Activated naive CD4-positive, alpha-beta T cell treated with anti-CD3 and anti-CD28 coated beads, Interleukin-2, amount 50 U/mL, for 72 hours (primary cell): ENCODE measurements around the gene ZMYND11. TPM values are rescaled to one million over a fixed set of nuclear protein-coding genes. Genes with fewer than 3 reads are reported as not detected.
A peak's percentile ranks its signal among the peaks of the same experiment; 100 is the strongest.

Experiments
- ATAC-seq, 2 donors: fragments of 150-1000 bp; cut with Tn5 transposase; 2 replicates each; pipeline ENCODE4 v1.10.0; 2021; ENCODE audit warnings: mild to moderate bottlenecking in 2 of 2, moderate library complexity in 2 of 2
- DNase-seq, 2 donors: peaks; one replicate each; pipeline ENCODE4 v3.0.0; 2021 to 2022; ENCODE audit warnings: low spot score in 2 of 2
- H3K27ac Mint-ChIP-seq, 2 donors: one replicate each; pipeline ENCODE4 v1.8.0; 2022; ENCODE audit warnings: mild to moderate bottlenecking in 2 of 2, mixed read lengths in 2 of 2
- H3K36me3 Mint-ChIP-seq, 2 donors: one replicate each; pipeline ENCODE4 v1.8.0; 2022; ENCODE audit warnings: mixed read lengths in 2 of 2
- H3K9me3 Mint-ChIP-seq, 2 donors: one replicate each; pipeline ENCODE4 v1.8.0; 2022; ENCODE audit warnings: mixed read lengths in 2 of 2
- total RNA-seq, 2 donors: library from RNA; stranded (reverse); gene quantifications; one replicate each; pipeline ENCODE4 v1.2.3, GENCODE V29; 2022

Gene ZMYND11
- total RNA-seq, result 10 to 100 TPM in 1 of 2 donors, 1 to 10 TPM in 1; 6.0 to 14.8 TPM

DNA sequence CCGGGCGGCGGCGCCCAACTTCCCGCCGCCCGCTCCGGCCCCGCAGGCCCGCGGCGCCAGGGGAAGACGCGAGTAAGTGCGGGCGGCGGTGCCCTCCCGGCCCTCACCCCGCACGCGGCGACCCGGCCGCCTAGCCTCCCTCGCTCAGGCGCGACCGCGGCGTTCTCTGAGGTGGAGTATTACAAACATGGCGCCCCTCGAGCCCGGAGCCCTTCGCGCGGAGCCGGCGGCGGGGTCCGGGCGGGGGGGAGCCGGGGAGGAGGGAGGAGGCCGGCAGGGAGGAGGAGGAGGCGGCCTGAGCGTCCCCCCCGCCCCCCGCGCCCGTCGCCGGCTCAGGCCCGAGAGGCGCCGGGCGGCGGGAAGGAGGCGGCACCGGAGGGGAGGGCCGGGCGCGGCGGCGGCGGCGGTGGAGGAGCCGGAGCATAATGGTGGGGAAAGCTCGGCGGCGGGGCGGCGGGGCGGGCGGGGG lies at the start of gene ZMYND11:
Gene ZMYND11, plus strand, starts transcription at position 324 of the 469 bp plus-strand sequence. CDS start 44,558 bp downstream, outside the sequence.
- DNase-seq (peak in 1 of 2 donors; percentile 62), ATAC-seq (peak; percentile 52 to 53)
- Mint-ChIP-seq H3K36me3 (peaks cover 0 to 5% of the 10 kb centered on the region in 2 donors), H3K9me3 (no peaks in the 10 kb centered on the region), H3K27ac (peak within 1 kb of the TSS; percentile 88 to 95)

DNA sequence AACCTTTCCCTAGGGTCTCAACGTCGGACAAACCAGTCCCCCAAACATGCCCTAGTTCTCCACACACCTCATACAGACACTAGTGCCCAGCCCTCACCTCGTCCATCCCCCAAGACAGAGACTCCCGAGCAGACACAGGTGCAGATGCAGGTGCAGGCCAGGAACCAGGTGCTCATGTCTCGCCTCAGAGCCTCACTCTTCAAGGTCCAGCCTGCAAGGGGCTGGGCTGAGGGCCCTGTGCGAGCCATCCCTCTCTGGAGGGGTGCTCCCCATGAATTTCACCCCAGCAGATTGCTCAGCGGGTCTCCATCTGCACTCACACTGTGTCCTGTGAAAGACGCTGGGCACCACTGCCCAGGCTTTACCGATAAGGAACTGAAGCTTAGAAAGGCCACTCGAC lies 49.2 kb upstream of the ZMYND11 start:
- Mint-ChIP-seq H3K27ac (peak overlapping the region in 1 of 2 donors; percentile 31), H3K36me3 (no peaks in the 10 kb centered on the region), H3K9me3 (no peaks in the 10 kb centered on the region)
- ATAC-seq, result no peak
- no peak for DNase-seq

DNA sequence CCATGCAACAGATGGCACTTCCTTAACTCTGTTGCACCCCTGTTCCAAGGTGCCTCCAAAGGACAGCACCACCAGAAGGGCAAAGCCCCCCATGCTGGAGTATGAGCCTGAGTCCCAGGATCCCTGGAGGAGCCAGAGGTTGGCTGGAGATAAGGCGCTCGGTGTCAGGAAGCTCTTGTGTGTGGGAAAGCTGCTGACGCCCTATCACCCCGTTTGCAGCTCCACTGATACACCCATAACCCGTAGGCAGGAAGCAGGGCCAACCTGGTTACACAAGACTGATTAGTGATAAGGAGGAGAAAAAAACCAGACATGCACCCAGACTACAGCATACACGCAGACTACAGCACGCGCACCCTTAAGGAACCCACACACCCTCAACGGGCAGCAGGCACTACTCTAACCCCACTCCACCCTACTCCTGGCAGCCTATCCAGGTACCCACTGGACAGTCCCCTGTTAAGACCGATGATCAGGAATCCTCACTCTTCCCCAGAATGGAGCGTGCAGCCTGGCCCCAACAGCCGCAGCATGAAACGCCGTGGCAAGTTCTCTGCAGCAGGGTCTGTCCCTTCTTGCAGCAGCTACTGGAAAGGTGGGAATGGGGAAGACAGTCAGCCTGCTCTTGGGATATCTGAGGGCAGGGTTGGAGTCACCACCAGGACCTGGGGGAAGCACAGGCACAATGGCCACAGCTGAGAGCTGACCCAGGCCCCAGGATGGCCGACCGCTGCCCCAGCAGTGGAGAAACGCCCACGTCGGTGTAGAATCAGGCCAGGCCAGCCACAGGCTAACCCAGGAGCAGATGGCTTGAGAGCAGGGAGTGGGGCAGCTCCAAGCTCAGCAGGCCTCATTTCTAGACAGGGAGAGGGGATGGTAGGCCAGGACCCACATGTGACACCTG lies 47.8 kb upstream of the ZMYND11 start:
- Mint-ChIP-seq H3K27ac (no peak overlapping the region), H3K36me3 (no peaks in the 10 kb centered on the region), H3K9me3 (no peaks in the 10 kb centered on the region)
- ATAC-seq, result no peak
- no peak for DNase-seq

DNA sequence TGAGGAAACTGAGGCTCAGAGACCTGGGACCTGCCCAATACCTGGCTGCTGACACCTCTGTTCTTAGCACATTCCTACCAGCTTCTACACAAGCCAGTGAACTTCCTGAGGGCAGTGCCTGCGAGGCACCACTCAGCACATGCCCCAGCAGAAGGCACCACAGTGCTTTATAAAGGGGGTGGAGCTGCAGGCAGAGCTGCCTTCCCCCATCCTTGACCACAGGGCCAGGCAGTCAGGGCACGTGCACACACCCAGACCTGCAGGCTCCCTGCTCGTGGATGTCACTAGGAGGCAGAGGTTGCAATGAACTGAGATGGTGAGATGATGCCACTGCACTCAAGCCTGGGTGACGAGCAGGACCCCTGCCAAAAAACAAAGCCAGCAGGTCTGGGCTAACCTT lies 47.0 kb upstream of the ZMYND11 start:
- no peak for ATAC-seq

DNA sequence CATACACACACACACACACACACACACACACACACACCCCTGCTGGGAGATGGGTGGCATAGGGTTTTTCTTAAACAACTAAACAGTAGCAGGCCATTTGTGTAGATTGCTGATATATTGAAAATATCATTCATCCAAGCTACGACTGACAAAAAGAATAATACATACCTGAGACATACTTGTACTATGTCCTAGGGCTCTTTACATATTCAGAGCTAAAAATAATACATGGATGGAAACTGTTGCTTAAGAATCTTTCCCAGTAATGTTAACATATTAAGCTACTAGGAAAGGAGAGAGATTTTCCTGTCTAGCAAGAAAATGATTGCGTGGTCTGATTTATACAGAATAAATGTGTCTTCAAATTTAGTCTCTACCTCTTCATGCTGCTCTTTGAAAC lies 46.0 kb upstream of the ZMYND11 start:
- ATAC-seq (no peak), DNase-seq (no peak)
- Mint-ChIP-seq H3K9me3 (peaks cover 0 to 2% of the 10 kb centered on the region in 2 donors), H3K27ac (no peak overlapping the region), H3K36me3 (peaks cover under 1% of the 10 kb centered on the region in 2 donors)

More for the DNA sequence above, 47.0 kb upstream of the ZMYND11 start:
- Mint-ChIP-seq H3K27ac (no peak overlapping the region), H3K36me3 (no peaks in the 10 kb centered on the region), H3K9me3 (peaks cover 0 to 2% of the 10 kb centered on the region in 2 donors)
- no peak for DNase-seq

DNA sequence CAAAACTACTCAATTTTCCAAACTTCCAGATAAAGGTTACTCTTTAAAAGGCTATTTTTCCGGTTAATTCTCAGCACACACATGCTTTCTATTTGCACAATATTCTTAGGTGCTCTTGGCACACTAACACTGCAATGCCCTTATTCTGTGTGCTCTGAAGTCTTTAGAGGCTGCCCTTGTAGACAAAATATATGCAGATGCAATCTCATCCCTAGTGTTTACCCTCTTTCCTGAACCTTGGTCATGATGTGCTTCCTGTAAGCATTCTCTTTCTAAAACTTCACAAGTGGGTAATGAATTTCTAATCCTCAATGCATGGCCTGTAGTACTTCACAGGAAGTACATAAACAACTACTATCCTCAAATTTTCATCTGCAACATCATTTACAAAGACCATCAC lies 45.1 kb upstream of the ZMYND11 start:
- no peak for ATAC-seq
- peaks cover 8% of the 10 kb centered on the region in 2 donors for H3K9me3 Mint-ChIP-seq
- H3K36me3 Mint-ChIP-seq, result peaks cover 8 to 9% of the 10 kb centered on the region in 2 donors
- DNase-seq, result no peak
- no peak overlapping the region for H3K27ac Mint-ChIP-seq

DNA sequence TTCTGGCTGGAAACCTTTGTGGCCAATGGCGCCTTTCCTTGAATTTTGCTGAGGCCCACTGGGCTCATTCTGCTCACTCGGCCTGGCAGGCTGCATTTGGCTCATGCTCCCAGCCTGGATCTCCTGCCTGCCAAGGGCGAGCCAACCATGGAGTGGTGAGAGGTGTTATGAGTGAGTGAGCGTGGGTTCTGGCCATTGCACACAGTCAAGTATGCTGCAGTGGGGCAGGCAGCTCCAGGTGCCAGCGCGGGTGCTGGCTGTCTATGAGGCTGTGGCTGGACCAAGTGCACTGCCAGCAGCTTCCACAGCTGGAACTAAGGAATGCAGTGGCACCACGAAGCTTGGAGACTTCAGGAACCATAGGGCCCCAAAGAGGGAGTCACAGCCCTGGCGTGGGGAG lies 43.9 kb upstream of the ZMYND11 start:
- DNase-seq (no peak), ATAC-seq (no peak)
- peaks cover 8% of the 10 kb centered on the region in 2 donors for H3K9me3 Mint-ChIP-seq
- peaks cover 9 to 15% of the 10 kb centered on the region in 2 donors for H3K36me3 Mint-ChIP-seq
- no peak overlapping the region for H3K27ac Mint-ChIP-seq

DNA sequence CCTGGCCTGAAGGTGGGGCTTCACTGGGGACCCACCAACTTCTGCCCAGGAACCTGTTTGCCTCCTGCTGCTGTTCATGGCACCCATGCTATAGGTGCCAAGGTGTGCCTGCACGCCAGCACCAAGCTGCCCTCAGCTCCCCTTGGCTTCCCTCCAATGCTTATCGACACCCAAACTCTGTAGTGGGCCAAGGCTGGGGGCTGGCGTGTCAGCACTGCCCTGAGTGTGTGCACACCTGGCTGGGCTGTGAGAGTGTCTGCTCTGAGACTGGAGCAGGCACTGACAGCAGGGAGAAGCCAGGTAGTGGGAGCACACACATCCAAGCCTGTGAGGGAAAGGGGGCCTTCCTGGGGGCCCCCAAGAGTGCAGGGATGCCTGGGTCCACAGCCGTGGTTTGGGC lies 43.1 kb upstream of the ZMYND11 start:
- ATAC-seq (no peak), DNase-seq (no peak)
- H3K36me3 Mint-ChIP-seq, result peaks cover 17 to 24% of the 10 kb centered on the region in 2 donors
- H3K9me3 Mint-ChIP-seq, result peaks cover 13% of the 10 kb centered on the region in 2 donors
- H3K27ac Mint-ChIP-seq, result no peak overlapping the region

DNA sequence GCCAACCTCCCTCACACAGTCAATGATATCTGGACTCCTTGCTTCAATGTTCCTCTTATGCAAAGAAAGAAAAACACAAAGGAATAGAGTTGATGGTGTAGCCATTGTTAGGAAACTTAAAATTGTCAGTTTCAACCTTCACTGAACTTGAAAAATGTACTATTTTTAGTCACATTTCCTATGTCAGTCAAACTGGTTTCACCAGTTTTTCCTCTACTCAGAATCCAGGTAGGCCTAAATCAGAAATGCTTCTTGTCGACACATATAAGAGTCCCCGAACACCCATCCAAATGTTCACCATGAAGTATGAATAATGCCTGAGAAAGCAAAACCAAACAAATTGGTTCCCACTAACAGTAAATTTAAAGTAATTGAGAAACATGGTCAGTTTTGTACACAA lies 42.4 kb upstream of the ZMYND11 start:
- H3K27ac Mint-ChIP-seq, result no peak overlapping the region
- no peak for DNase-seq
- ATAC-seq, result no peak
- peaks cover 17 to 18% of the 10 kb centered on the region in 2 donors for H3K9me3 Mint-ChIP-seq
- H3K36me3 Mint-ChIP-seq, result peaks cover 21 to 27% of the 10 kb centered on the region in 2 donors

DNA sequence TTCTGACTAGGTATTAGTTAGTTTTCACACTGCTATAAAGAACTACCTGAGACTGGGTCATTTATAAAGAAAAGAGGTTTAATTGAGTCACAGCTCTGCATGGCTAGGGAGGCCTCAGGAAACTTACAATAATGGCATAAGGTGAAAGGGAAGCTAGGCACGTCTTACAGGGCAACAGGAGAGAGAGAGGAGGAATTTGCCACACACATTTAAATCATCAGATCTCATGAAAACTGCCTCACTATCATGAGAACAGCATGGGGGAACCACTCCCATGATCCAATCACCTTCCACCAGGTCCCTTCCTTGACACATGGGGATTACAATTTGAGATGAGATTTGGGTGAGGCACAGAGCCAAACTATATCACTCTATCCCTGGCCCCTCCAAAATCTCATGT lies 40.6 kb upstream of the ZMYND11 start:
- H3K9me3 Mint-ChIP-seq, result peaks cover 18 to 24% of the 10 kb centered on the region in 2 donors
- no peak overlapping the region for H3K27ac Mint-ChIP-seq
- ATAC-seq, result no peak

DNA sequence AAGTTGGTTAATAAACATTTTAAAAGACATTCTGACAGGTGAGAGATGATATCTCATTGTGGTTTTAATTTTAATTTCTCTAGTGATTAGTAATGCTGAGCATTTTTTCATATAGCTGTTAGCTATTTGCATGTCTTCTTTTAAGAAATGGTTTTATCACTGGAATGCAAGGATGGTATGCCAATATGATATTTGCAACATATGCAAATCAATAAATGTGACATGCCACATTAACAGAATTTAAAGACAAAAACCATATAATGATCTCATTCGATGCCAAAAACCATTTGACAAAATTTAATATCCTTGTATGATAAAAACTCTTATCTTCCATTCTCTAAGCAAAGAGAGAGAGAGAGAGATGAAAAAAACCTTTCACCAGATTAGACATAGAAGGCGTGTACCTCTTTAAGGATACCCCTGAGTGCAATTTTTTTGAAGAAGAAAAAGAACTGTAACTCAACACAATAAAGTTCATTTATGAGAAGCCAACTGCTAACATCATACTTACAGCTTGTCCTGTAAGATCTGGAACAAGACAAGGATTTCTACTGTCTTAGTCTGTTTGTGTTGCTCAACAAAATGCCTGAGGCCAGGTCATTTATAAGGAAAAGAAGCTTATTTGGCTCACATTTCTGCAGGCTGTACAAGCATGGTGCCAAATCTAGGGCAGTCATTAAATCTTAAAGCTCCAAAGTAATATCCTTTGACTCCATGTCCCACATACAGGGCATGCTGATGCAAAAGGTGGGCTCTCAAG lies 39.7 kb upstream of the ZMYND11 start:
- H3K36me3 Mint-ChIP-seq, result peaks cover 21 to 27% of the 10 kb centered on the region in 2 donors
- ATAC-seq (no peak), DNase-seq (no peak)
- no peak overlapping the region for H3K27ac Mint-ChIP-seq
- H3K9me3 Mint-ChIP-seq, result peaks cover 18 to 28% of the 10 kb centered on the region in 2 donors

More for the DNA sequence above, 40.6 kb upstream of the ZMYND11 start:
- peaks cover 21 to 27% of the 10 kb centered on the region in 2 donors for H3K36me3 Mint-ChIP-seq
- no peak for DNase-seq

DNA sequence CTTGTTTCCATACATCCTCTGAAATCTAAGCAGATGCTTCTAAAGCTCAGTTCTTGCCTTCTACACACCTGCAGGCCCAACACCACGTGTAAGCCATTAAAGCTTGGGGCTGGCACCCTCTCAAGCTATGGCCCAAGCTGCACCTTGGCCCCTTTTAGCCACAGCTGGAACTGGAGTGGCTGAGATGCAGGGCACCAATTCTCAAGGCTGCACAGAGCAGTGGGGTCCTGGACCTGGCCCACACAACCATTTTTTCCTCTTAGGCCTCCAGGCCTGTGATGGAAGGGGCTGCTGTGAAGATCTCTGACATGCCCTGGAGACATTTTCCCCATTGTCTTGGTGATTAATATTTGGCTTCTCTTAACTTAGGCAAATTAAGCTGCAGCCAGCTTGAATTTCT lies 38.8 kb upstream of the ZMYND11 start:
- no peak overlapping the region for H3K27ac Mint-ChIP-seq
- peaks cover 18 to 28% of the 10 kb centered on the region in 2 donors for H3K9me3 Mint-ChIP-seq
- no peak for DNase-seq
- H3K36me3 Mint-ChIP-seq, result peaks cover 21 to 27% of the 10 kb centered on the region in 2 donors
- ATAC-seq, result no peak

DNA sequence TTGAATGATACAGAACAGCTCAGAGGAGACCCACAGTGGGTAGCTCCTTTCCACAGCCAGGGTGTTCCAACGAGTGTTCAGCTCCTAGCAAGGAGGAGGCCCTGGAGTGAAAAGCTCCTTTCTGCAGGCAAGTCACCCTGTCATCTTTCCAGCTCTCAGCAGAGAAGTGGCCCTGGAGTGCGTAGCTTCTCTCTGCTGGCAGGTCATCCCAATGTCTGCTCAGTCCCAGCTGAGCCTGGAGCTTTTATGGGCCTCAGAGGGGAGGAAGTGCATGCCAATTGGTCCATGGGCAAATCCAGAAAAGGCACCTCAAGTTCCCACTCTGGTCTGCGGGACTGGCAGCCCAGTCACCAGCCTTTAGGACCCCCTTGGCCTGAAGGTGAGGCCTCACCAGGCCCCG lies 30.8 kb upstream of the ZMYND11 start:
- H3K9me3 Mint-ChIP-seq, result peaks cover 0 to 6% of the 10 kb centered on the region in 2 donors
- H3K27ac Mint-ChIP-seq, result no peak overlapping the region
- DNase-seq (no peak), ATAC-seq (no peak)
- no peaks in the 10 kb centered on the region for H3K36me3 Mint-ChIP-seq

DNA sequence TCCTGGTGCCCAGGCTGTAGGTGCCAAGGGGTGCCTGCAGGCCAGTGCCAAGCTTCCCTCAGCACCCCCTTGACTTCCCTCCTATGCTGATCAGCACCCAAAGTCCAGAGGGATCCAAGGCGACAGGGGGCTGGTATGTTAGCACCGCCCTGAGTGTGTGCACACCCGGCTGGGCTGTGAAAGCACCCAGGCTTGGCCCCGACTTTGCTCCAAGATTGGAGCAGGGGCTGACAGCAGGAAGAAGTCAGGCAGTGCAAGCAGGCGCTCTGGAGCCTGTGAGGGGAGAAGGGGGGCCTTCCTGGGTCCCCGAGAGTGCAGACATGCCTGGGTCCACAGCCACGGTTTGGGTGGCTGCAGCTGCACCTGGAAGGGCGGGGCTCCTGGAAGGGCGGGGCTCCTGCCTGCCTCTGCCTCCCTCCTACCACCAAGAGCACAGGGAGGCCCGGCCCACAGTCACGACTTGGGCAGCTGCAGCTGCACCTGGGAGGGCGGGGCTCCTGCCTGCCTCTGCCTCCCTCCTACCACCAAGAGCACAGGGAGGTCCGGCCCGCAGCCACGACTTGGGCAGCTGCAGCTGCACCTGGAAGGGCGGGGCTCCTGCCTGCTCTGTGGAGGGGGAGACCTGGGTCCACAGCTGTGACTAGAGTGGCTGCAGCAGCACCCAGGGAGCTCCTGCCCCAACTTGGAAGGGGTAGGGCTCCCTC lies 30.2 kb upstream of the ZMYND11 start:
- no peak for ATAC-seq
- H3K36me3 Mint-ChIP-seq, result no peaks in the 10 kb centered on the region
- no peak overlapping the region for H3K27ac Mint-ChIP-seq
- DNase-seq, result no peak
- H3K9me3 Mint-ChIP-seq, result no peaks in the 10 kb centered on the region

DNA sequence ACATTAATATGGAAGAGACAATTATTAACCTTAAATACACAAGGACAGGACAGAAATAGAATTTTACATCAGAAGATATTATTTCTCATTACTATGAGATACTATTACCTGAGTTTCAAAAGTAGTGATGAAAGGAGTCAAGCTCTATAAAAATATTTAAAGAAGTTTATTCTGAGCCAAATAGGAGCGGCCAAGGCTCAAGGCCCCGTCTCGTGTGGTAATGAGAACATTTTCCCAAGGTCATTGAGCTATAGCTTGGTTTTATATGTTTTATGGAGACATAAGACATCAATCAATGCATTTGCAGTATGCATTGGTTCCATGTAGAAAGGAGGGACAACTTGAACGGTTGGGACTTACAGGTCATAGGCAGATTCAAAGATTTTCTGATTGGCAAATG lies 29.4 kb upstream of the ZMYND11 start:
- Mint-ChIP-seq H3K36me3 (no peaks in the 10 kb centered on the region), H3K27ac (no peak overlapping the region), H3K9me3 (no peaks in the 10 kb centered on the region)
- ATAC-seq (no peak), DNase-seq (no peak)

DNA sequence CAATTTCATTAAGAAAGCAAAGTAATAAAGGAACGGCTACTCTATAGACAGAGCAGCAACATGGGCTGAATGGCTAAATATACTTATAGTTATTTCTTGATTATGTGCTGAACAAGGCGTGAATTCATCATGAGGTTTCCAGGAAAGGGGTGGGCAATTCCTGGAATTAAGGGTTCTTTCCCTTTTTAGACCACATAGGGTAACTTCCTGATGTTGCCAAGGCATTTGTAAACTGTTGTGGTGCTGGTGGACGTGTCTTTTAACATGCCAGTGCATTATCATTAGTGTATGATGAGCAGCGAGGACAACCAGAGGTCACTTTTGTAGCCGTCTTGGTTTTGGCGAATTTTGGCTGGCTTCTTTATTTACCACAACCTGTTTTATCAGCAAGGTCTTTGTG lies 28.5 kb upstream of the ZMYND11 start:
- Mint-ChIP-seq H3K36me3 (no peaks in the 10 kb centered on the region), H3K27ac (peak overlapping the region in 1 of 2 donors; percentile 30), H3K9me3 (no peaks in the 10 kb centered on the region)
- ATAC-seq (peak in 1 of 2 donors; percentile 51), DNase-seq (peak in 1 of 2 donors; percentile 25)
